GM21619 (cell line): ENCODE results near the gene COX20.

Source experiments
- ATAC-seq: cut with Tn5 transposase; IDR thresholded peaks from one replicate; pipeline ENCODE4 v1.9.1; 2021; ENCODE audit not compliant: unreplicated experiment

The COX20 gene

DNA sequence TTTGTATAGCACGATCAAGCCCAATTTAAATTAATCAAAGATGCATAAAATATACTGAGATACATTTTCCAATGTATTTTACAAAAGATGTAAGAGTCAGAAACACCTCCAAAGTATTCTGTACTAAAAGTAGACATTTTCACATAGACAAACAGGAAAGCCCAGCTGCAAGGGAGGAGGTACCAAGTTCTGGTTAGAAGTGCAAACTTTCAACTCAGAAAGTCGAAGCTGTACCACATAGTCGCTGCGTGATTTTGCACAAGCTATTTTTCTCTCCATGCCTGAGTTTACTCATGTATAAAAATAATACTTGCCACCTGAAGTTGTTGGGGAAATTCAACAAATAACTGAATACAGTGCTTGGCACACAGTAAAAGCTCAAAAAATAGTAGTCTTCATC lies 34.5 kb downstream of the COX20 start:
- ATAC-seq: no peak

DNA sequence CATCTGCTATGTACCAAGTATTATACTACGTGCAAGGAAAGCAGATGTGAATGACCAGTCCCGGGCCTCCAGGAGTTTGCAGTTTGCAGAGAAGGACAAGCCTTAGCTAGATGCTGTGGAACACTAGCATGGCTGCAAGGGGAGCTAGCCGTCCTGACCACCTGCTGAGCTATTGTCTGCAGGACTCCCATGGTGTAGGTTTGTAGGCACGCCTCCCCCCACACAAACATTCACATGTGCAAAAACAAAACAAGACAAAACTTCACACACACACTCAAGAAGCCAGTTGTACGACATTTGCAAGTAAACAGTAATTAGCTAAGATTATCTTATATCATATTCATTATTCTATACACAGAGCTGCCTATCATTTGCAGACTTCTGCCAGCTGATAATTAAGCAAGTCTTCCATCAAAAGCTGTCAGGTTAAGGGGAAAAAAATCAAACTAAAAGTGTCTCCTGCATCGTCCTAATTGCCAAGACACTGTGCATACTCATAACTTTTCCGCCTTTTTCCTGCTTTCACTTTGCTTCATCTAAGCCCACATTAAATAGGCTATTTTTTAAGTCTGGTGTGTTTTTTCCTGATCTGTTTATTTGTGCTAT lies 39.6 kb downstream of the COX20 start:
- no peak for ATAC-seq

DNA sequence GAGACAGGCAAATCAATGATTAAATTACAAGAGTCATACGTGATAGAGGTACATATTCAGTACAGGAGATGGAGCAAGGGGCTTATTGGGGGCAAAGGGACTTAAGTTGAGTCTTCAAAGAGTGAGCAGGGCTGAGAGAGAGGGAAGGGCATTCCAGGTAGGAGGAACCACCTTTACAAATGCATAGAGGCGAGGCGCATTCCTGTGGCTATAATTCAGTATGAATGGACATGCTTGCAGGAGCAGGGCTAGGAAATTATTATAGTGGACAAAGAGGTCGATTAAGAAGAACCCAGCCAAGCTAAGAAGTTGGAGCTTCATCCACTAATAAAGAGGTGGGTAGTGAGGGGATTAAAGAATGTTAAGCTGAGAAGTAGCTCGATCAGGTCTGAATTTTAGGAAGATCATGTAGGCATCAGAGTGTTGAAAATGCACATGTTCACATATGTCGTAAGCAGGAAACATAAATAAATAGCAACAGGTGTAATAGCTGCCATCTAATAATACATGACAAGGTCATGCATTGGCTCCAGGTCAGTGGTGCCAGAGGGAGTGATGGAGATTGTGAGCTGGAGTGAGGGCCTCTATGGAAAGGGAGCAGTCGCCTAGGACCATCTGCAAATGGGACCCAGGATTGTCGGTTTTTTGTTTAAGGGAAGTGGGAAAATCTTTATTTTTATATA lies 40.9 kb downstream of the COX20 start:
- ATAC-seq: no peak

DNA sequence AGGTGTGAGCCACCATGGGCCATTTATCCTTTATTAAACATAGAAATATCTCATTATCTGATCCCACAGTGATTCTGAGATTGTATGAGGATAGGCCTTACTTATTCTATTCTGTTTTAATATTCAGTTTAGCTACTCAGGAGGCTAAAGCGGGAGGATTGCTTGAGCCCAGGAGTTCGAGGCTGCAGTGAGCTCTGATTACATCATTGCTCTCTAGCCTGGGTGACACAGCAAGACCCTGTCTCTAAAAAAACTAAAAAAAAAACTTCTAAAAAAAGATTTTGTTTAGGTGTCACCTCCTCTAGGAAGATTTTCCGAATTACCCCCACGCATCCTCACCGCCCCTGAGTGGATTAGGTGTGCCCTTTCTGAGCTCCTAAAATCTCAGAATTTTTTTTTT lies 43.2 kb downstream of the COX20 start:
- no peak for ATAC-seq

DNA sequence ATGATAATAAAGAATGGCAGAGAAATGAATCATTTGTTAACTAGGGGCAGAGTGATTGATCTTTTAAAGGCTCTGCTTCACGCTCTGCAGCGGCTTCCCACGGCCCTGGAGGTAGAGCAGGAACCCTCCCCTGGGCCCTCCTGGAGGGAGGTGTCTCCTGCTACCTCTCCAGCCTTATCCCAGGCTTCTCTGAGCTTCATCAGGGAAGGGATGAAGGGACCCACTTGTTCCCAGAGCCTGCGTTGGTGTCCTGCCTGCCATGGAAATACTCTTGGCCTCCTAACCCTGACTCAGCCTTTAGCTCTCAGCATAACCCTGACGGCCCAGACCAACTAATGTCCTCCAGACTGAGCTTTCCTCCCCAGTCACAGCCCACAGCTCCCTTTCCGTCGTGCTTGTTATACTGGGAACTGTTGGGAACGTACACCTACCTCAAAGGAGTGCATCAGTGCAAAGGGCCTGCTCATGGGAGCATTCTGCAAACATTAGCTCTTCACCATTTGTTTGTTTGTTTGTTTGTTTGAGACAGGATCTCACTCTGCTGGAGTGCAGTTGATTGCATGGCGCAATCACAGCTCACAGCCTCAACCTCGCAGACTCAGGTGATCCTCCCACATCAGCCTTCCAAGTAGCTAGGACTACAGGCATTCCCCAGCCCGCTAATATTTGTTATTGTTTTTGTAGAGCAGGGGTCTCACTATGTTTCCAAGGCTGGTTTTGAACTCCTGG lies 46.3 kb downstream of the COX20 start:
- no peak for ATAC-seq

- no peak for ATAC-seq
Measured at GRCh38 chr1:244887281-244887680, 51.8 kb downstream of the COX20 start.

DNA sequence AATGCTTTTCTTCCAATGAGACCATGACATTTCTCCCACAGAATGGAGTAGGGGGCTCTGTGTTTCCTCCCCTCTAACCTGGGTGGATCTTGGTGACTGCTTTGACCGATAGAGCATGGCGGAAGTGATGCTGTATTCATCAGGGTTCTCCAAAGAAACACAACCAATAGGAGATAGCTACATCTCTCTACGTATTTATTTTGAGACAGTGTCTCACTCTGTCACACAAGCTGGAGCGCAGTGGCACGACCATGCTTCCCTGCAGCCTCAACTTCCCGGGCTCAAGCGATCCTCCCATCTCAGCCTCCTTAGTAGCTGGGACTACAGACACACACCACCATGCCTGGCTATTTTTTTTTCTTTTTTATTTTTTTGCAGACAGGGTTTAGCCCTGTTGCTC lies 58.4 kb downstream of the COX20 start:
- no peak for ATAC-seq
